Measurements from ENCODE around the gene RNF149. TPM values are rescaled to one million over a fixed set of nuclear protein-coding genes. Genes with fewer than 3 reads are reported as not detected.
"Not testable (repeated sequence)": the region's sequence is repeated elsewhere in the genome, so short reads cannot be mapped to it uniquely, and the experiment has no call there.

RNF149 gene
- total RNA-seq, 1 donor: 73.1 TPM

DNA sequence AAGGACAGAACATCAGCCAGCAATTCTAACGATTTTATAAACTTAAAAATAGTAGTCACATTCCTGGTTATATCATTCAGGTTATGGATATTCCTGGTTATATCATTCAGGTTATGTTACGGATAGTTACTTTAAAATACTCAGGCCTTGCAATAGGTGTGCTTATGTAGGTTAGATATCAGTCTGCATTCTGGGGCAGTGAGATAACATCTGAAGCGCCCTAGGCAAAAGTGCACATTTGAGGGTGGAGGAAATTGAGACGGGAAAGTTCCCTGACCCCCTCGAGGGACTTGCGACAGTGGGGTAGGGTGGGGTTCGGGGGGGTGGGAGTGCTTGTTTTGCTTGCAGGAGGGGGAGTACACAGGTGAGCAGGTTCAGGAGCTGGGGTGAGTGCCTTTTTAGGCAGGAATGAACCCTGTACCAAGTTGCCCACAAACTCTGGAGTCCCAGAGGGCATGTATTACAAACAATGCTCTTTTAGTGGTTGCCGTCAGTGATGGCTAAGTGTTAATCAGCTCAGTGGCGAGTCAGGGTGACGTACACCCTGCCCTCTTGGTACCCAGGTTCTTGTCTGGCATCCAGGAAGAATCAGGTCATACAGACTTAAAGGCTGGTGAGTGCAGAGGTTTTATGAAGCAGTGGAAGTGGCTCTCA lies 47.0 kb upstream of the RNF149 start:
- Histone ChIP-seq H2AFZ (ENCODE audit: low read length) (peak overlapping the region; percentile 7), H3K79me2 (ENCODE audit: insufficient read depth, low read length) (no peaks in the 10 kb centered on the region), H3K9me3 (ENCODE audit: low read depth, low read length) (no peaks in the 10 kb centered on the region), H3K36me3 (ENCODE audit: insufficient read depth, low read length) (no peaks in the 10 kb centered on the region), H3K4me2 (ENCODE audit: insufficient read depth, low read length) (no peak overlapping the region), H3K27ac (ENCODE audit: low read depth, low read length) (no peak overlapping the region), H3K4me3 (ENCODE audit: insufficient read depth, low read length) (no peak overlapping the region), H3K4me1 (ENCODE audit: insufficient read depth, low read length) (peaks cover 17% of the 10 kb centered on the region), H3K27me3 (ENCODE audit: insufficient read depth, low read length) (no peaks in the 10 kb centered on the region), H4K20me1 (ENCODE audit: insufficient read depth, low read length) (no peaks in the 10 kb centered on the region)
- TF ChIP-seq, protein P1, sequence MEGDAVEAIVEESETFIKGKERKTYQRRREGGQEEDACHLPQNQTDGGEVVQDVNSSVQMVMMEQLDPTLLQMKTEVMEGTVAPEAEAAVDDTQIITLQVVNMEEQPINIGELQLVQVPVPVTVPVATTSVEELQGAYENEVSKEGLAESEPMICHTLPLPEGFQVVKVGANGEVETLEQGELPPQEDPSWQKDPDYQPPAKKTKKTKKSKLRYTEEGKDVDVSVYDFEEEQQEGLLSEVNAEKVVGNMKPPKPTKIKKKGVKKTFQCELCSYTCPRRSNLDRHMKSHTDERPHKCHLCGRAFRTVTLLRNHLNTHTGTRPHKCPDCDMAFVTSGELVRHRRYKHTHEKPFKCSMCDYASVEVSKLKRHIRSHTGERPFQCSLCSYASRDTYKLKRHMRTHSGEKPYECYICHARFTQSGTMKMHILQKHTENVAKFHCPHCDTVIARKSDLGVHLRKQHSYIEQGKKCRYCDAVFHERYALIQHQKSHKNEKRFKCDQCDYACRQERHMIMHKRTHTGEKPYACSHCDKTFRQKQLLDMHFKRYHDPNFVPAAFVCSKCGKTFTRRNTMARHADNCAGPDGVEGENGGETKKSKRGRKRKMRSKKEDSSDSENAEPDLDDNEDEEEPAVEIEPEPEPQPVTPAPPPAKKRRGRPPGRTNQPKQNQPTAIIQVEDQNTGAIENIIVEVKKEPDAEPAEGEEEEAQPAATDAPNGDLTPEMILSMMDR (IDR thresholded peaks at IDR 0.05; ENCODE audit: extremely low read depth, low read depth, low read length): no peak
- no peak for DNase-seq (ENCODE audit: insufficient read length, low spot score, missing footprints)

DNA sequence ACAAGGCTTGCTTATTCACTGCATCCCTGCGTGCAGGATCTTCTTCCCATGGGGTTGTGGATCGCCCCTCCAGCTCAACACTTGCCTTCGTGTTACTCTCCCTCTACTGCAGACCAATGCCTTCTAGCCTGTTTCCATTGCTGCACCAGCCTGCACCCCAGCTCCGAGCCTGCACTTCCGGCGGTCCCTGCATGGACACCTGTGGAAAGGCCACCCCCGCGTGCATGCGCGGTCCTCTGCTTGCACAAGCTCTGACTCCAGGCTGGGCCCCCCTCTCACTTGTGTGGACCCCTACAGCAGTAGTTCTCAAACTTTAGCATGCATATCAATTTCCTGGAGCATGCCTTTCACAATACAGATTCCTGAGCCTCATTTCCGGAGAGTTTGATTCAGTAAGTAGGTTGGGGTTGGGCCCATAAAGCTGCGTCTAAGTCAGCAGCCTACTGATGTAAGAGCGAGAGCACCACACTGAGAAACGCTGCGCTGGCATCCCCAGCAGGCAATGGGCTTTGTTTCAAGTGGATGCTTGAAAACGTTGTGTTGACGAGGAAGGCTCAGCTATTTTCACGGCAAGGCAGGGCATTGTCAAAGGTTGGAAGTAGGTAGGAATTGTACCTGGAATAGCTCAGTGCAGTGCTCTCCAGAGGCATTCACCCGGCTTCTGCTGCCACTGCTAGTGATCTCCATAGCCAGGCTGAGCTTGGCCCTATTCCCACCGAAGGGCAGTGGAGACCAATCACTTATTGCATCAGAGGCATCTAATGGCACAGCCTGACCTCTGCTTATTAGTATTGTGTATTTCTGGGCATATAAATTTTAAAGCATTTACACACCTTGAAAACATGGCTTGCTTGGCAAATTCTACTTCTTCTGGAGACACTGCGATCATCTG lies 46.2 kb upstream of the RNF149 start:
- H3K27me3 ChIP-seq (ENCODE audit: insufficient read depth, low read length): no peaks in the 10 kb centered on the region
- H3K4me1 ChIP-seq (ENCODE audit: insufficient read depth, low read length): peaks cover 17% of the 10 kb centered on the region
- H3K9me3 ChIP-seq (ENCODE audit: low read depth, low read length): no peaks in the 10 kb centered on the region
- no peaks in the 10 kb centered on the region for H3K79me2 ChIP-seq (ENCODE audit: insufficient read depth, low read length)
- no peak overlapping the region for H3K27ac ChIP-seq (ENCODE audit: low read depth, low read length)
- no peak overlapping the region for H3K4me3 ChIP-seq (ENCODE audit: insufficient read depth, low read length)
- TF ChIP-seq, protein P1 (IDR thresholded peaks at IDR 0.05; ENCODE audit: extremely low read depth, low read depth, low read length): no peak
- no peaks in the 10 kb centered on the region for H3K36me3 ChIP-seq (ENCODE audit: insufficient read depth, low read length)
- no peaks in the 10 kb centered on the region for H4K20me1 ChIP-seq (ENCODE audit: insufficient read depth, low read length)
- no peak overlapping the region for H2AFZ ChIP-seq (ENCODE audit: low read length)
- H3K4me2 ChIP-seq (ENCODE audit: insufficient read depth, low read length): no peak overlapping the region
- peak; percentile 38 for DNase-seq (ENCODE audit: insufficient read length, low spot score, missing footprints)

DNA sequence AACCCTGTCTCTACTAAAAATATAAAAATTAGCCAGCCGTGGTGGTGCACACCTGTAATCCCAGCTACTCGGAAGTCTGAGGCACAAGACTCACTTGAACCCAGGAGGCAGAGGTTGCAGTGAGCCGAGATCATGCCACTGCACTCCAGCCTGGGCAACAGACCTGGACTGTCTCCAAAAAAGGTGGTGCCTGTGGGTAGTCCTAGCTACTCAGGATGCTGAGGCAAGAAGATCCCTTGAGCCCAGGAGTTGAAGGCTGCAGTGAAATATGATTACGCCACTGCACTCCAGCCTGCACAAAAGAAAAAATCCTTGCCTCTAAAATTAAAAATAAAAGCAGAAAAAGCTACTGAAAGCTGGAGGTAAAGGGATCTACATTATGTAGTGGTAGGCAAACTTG lies 44.1 kb upstream of the RNF149 start:
- not testable (repeated sequence) for H4K20me1 ChIP-seq (ENCODE audit: insufficient read depth, low read length); H3K9me3 ChIP-seq (ENCODE audit: low read depth, low read length); H3K36me3 ChIP-seq (ENCODE audit: insufficient read depth, low read length); H3K4me2 ChIP-seq (ENCODE audit: insufficient read depth, low read length); H3K27me3 ChIP-seq (ENCODE audit: insufficient read depth, low read length); H3K27ac ChIP-seq (ENCODE audit: low read depth, low read length); DNase-seq (ENCODE audit: insufficient read length, low spot score, missing footprints); H3K79me2 ChIP-seq (ENCODE audit: insufficient read depth, low read length); H2AFZ ChIP-seq (ENCODE audit: low read length); H3K4me3 ChIP-seq (ENCODE audit: insufficient read depth, low read length)
- H3K4me1 ChIP-seq (ENCODE audit: insufficient read depth, low read length): peaks cover 17% of the 10 kb centered on the region

DNA sequence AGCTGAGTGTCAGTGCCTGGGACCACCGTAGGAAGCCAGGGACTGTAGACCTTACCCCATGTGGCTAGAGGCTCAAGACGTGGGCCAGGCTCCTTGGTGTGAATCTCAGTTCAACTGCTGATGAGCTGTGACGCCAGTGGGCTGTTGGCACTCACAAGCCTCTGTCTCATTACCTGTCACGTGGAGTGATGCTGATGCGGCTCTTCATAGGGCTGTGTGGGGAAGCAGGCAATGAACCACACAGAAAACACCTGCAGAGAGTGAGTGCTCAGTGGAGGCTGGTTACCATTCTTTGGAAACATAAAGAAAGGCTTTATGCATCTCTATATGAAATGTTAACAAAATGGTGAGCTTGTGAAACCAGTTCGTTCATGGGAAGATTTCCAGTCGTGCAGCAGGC lies 42.7 kb upstream of the RNF149 start:
- no peak for DNase-seq (ENCODE audit: insufficient read length, low spot score, missing footprints)
- no peak overlapping the region for H3K27ac ChIP-seq (ENCODE audit: low read depth, low read length)

More for the DNA sequence above, 42.7 kb upstream of the RNF149 start:
- TF ChIP-seq, protein P1 (IDR thresholded peaks at IDR 0.05; ENCODE audit: extremely low read depth, low read depth, low read length): no peak
- no peaks in the 10 kb centered on the region for H3K9me3 ChIP-seq (ENCODE audit: low read depth, low read length)
- H4K20me1 ChIP-seq (ENCODE audit: insufficient read depth, low read length): no peaks in the 10 kb centered on the region
- H3K27me3 ChIP-seq (ENCODE audit: insufficient read depth, low read length): no peaks in the 10 kb centered on the region
- H2AFZ ChIP-seq (ENCODE audit: low read length): no peak overlapping the region
- H3K4me2 ChIP-seq (ENCODE audit: insufficient read depth, low read length): no peak overlapping the region
- no peaks in the 10 kb centered on the region for H3K36me3 ChIP-seq (ENCODE audit: insufficient read depth, low read length)
- no peak overlapping the region for H3K4me3 ChIP-seq (ENCODE audit: insufficient read depth, low read length)
- H3K79me2 ChIP-seq (ENCODE audit: insufficient read depth, low read length): no peaks in the 10 kb centered on the region
- H3K4me1 ChIP-seq (ENCODE audit: insufficient read depth, low read length): peaks cover 6% of the 10 kb centered on the region

Data from osteoblast (primary cell).